NCI-H1930 (cell line): Measurements from ENCODE around the gene ARL11.
"Not testable (repeated sequence)": the region's sequence is repeated elsewhere in the genome, so short reads cannot be mapped to it uniquely, and the experiment has no call there.

Experiments used
- DNase-seq, 2 experiments: peaks; one replicate each; lab custom pipeline; 2025; lab: John Stamatoyannopoulos, UW

ARL11 gene

GRCh38 chr13:49627831-49628652 is at the start of gene ARL11:
TSS of gene ARL11 (plus strand) at chr13:49628507. CDS start at chr13:49630448, 1,941 bp downstream.
- DNase-seq = no peak

- no peak for DNase-seq
Measured at GRCh38 chr13:49579501-49579900, 48.8 kb upstream of the ARL11 start.

- no peak for DNase-seq
Measured at GRCh38 chr13:49580980-49581680, 47.2 kb upstream of the ARL11 start.

GRCh38 chr13:49584771-49585182 is 43.5 kb upstream of the ARL11 start:
- DNase-seq = no peak

GRCh38 chr13:49585220-49586157 is 42.8 kb upstream of the ARL11 start, which contains the start of gene RCBTB1:
TSS of gene RCBTB1 (minus strand) at chr13:49585558. CDS start at chr13:49567279, 18,279 bp downstream.
- peak; percentile 32 to 67 for DNase-seq

GRCh38 chr13:49586717-49587116 is 41.6 kb upstream of the ARL11 start:
- no peak for DNase-seq

- no peak for DNase-seq
Measured at GRCh38 chr13:49587311-49587847, 40.9 kb upstream of the ARL11 start.

- not testable (repeated sequence) for DNase-seq
Measured at GRCh38 chr13:49590714-49591113, 37.6 kb upstream of the ARL11 start.

- DNase-seq = not testable (repeated sequence)
Measured at GRCh38 chr13:49593876-49594275, 34.4 kb upstream of the ARL11 start.

GRCh38 chr13:49594576-49594975 is 33.7 kb upstream of the ARL11 start:
- DNase-seq = no peak

GRCh38 chr13:49596221-49596620 is 32.1 kb upstream of the ARL11 start:
- DNase-seq = no peak

GRCh38 chr13:49597043-49597641 is 31.2 kb upstream of the ARL11 start:
- DNase-seq = no peak

- DNase-seq = no peak
Measured at GRCh38 chr13:49602005-49602404, 26.3 kb upstream of the ARL11 start.

- DNase-seq = not testable (repeated sequence)
Measured at GRCh38 chr13:49602615-49603014, 25.7 kb upstream of the ARL11 start.

GRCh38 chr13:49604570-49604969 is 23.7 kb upstream of the ARL11 start:
- no peak for DNase-seq

- peak; percentile 76 to 82 for DNase-seq
Measured at GRCh38 chr13:49606747-49607648, 21.3 kb upstream of the ARL11 start.

- DNase-seq = no peak
Measured at GRCh38 chr13:49607761-49608160, 20.5 kb upstream of the ARL11 start.

- DNase-seq = no peak
Measured at GRCh38 chr13:49608651-49609331, 19.5 kb upstream of the ARL11 start.

- DNase-seq = no peak
Measured at GRCh38 chr13:49610176-49610575, 18.1 kb upstream of the ARL11 start.

- DNase-seq = not testable (repeated sequence)
Measured at GRCh38 chr13:49612042-49612441, 16.3 kb upstream of the ARL11 start.
